Measurements from ENCODE around the gene SPATA21.
"Not testable (repeated sequence)": the region's sequence is repeated elsewhere in the genome, so short reads cannot be mapped to it uniquely, and the experiment has no call there.

- TF ChIP-seq POLR2AphosphoS5 (IDR thresholded peaks at IDR 0.05; ENCODE audit: low read depth); REST (IDR thresholded peaks at IDR 0.05; ENCODE audit: unreplicated experiment); CTCF (conservative IDR thresholded peaks at IDR 0.05; ENCODE audit: low read depth in 2 of 2); EZH2 (IDR thresholded peaks at IDR 0.05; ENCODE audit: low read depth, unreplicated experiment); EZH2phosphoT487 (IDR thresholded peaks at IDR 0.05; ENCODE audit: unreplicated experiment): not testable (repeated sequence)
These were observed 18.9 kb upstream of the SPATA21 start for GRCh38 chr1:16456151-16456550.
